CD1c-positive myeloid dendritic cell (primary cell): ENCODE data around the gene ABHD1.
A peak's percentile ranks its signal among the peaks of the same experiment; 100 is the strongest.

Experiments
- DNase-seq: peaks from one replicate; pipeline ENCODE4 v3.0.0-alpha.2; 2016; ENCODE audit errors: extremely low spot score

Gene ABHD1

DNA sequence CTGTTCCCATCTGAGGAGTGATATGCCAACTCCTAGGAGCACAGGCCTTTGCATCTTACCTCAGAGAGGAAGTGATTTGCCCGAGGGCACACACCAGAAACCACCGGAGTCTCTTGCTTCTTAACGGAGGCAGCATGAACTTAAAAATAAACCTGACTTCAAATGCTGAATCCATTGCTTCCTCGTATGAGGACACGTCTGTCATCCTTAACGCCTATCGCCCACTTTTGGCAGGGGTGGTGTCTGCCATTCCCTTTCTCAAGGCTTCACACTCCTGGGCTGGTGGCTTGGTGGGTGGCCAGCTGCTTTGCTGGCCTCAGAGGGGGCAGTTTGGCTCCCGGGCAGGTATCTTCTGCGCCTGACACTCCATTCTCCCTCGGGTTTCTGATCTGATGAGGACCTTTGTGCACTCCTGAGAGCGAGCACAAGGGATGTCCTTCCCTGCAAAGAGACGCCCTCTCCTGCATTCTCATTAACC is 11.9 kb downstream of the ABHD1 start:
- peak; percentile 12 for DNase-seq

DNA sequence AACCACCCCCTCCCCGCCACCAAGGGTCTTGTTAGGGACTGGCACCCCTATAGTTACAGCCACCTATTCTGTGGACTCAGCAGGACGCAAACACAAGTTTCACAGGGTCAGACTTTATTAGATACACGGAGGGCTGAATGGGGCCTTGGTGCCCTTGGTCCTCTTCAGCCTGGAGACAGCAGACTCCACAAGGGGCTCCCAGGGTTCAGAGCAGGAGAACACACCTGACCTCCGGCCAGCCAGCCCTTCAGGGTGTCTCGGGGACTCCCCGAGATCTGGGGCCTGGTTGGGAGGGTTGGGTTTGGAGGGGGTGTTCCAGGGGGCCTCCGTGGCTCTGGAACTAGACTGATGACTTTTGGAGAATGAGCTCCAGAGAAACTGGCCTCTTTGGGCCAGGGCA is 13.1 kb downstream of the ABHD1 start:
- DNase-seq: no peak

DNA sequence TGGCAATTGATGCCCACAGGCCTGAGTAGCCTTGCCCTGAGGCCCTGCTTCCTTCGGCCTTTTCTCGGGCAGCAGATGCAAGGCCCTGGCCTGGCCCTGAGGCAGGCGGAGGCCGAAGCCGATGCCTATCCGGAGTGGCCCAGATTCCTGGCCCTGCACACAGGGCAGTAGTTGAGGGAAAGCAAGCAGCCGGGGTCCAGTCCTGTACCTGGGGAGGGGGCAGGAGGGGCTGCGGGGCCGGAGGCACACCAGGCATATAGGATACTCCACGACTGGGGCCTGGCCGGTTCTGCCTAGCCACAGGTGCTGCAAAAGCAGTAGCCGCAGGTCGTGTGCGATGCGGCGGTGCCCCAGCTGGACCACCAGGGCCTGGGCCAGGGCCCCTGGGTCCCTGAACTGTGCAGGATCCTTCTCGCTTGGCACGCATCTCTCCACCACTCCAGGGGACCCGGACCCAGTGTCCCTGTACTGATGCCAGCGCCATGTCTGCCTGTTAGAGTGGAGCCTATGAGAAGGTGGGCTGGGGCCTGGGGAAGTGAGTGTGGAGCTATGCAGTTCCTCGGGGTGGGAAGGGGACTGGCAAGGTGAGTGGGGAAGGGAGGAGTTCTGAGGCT is 13.8 kb downstream of the ABHD1 start:
- no peak for DNase-seq

GRCh38 chr2:27138111-27138510 is 14.5 kb downstream of the ABHD1 start:
- no peak for DNase-seq

- DNase-seq: no peak
Observed at GRCh38 chr2:27139310-27139709, 15.7 kb downstream of the ABHD1 start, which contains the start of gene PRR30. Gene PRR30 (minus strand): TSS chr2:27139410. CDS start chr2:27138329, 1,081 bp downstream.

DNA sequence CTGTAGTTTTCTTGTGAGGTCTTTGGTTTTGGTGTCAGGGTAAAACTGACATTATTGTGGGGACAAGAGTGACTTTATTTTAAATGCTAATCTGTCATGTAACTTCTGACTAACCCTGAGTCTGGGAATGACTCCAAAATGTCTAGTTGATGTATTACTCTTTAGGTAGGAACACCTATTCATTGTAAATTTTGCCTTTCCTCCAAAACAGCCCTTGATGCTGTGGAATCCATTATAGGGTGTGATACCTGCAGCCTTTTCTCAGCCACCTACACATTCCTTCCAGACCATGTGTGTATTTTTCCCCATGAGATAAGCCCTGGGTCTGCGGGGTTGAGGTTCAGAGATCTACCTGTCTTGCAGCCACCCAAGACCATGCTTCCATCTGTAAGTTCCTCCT is 19.7 kb downstream of the ABHD1 start:
- no peak for DNase-seq

GRCh38 chr2:27145682-27146081 is 22.1 kb downstream of the ABHD1 start:
- no peak for DNase-seq

DNA sequence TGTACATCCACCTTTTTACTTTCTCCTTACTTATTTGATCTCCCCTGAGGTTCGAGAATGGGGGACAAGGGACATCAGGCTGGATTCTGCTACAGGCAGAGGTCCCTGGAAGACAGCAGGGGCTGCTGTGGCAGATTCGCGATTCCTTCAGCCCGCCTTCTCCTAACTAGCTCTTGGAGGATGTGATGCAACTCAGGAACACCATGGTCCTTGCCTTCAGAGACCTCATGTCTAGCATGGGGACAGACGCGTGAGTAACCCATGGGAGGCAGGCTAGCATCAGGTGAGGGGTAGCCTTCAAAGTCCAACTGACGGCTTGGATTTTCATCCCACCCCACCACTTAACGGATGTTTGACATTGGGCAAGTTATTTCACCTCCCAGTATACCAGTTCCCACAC is 24.3 kb downstream of the ABHD1 start:
- DNase-seq: no peak

DNA sequence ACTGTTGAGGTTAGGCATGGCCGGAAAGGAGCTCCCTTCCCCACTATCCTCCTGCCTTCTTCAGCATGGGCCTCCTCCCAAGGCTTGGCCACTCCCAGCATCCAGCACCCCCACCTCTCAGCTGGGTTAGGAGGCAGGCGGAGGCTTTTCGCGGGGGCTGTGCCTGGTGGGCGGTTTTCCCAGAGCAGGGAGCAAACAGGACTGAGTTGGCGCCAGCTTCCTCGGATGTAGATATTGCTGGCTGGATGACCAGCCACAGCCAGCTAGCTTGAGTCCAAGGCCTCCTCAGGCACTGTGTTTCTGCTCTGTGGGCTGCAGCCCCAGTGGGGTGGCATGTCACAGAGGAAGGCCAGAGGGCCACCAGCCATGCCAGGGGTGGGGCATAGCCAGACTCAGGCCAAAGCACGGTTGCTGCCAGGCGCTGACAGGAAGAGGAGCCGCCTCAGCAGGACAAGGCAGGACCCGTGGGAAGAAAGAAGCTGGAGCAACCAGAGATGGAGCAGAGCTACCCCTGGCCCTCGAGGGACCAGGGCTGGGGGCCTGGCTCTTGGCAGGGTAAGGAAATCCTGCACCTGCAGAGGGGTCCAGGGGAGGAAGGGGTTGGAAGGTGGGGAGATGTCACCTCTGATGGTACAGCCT is 25.3 kb downstream of the ABHD1 start, which contains the start of gene TCF23:
Gene TCF23 (plus strand): TSS at position 204 of the 639 bp plus-strand sequence. CDS start 130 bp downstream, at position 334.
- DNase-seq: no peak

GRCh38 chr2:27149570-27150405 is 26.2 kb downstream of the ABHD1 start:
- no peak for DNase-seq

DNA sequence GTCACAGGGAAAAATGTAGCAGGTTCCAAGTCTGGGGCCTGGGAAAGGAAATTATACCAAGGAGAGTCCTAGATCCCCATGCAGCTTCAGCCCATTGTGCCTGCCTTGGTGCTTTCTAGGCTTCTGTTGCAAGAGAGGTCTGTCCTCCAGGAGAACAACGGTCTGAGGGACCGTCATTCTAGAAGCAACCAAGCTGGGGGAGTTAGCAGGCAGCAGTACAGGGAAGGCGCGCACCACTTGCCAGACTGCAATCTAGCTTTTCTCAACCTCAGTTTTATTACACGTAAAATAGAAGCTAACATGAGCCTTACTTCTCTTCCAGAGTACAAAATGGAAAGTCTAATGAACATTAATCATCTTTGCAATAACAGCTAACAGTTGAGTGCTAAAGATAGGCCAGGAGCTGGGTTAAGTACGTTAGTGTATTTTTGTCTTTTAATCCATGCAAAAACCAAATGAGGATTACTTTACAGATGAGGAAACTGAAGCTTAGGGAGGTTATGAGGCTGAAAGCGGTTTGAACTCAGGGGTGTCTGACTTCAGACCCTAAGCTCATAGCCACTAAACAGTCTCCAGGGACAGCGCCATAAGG is 27.1 kb downstream of the ABHD1 start:
- DNase-seq: no peak

DNA sequence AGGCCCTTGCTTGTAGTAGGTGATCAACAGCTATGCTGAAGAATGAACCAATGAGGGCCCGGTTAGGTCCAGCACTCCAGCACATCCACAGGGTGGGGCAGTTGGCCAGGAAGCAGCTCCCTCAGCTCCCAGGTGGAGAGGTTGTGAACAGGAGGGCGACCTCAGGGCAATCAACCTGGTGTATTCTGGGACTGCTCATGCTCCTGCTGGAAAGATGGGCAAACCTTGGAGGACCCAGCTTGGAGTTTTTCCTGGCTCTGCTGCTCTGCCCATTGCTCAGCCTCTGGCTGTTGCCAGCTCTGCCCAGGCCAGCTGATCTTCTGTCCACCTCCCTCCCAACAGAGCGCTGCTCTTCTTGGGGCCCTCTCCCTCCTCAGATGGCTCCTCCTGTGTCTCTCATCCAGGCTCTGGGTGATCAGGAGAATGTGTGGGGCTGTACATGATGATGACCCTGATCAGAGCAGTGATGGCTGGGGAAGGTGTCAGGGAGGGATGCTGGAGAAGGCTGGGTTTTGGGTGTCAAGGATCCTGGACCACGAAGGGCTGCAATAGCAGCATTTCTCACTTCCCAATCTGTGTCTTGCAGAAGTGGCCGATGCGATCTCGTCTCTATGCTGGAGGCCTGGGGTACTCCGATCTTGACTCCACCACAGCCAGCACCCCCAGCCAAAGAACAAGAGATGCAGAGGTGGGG is 28.6 kb downstream of the ABHD1 start:
- DNase-seq: no peak

DNA sequence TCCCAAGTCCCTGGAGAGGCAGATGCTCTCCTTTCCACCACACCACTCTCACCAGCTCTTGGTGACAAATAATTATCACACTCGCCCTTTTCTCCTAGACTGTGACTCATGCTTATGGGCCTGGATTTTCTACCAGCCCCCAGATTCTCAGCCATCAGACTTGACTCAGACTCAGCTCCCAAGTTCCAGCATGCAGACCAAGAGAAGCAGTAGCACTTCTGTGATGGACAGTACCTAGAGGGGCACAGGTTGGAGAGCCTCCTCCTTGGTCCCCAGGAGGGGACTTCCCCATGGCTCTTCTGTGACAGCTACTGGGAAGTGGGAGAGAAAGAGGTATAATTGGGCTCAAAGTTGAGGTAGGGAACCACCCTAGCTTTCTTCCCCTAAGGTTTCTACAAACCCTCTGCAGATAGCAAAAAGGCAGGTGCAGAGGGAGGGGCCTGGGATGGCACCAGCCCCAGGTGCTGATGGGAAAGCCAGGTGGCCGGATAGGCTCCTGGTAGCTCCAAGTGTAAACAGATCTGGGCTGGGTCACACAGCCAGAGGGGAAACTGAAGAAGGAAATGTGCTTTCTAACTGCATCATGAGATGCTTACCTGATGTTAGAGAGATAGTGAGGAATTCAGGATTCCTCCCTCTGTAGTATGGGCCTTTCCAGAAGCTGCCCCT is 29.3 kb downstream of the ABHD1 start:
- no peak for DNase-seq

DNA sequence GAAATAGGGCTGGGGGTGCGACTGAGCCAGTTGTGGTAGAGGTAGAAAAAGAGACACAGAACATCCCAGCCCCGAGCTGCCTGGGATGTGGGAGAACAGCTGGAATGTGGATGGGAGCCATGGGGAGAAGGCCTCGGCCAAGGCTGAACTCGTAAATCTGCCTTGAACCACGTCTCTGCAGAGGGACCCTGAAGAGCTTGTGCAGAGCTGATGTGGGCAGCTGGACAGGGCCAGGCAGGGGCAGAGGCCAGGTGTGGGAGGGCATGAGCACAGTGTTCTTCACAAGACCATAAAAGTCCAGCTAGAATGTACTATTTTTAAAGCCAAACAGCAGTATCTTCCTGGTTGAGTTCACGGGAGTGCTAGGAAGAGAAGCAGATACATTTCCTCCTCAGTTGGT is 30.9 kb downstream of the ABHD1 start:
- DNase-seq: no peak

GRCh38 chr2:27155069-27155520 is 31.5 kb downstream of the ABHD1 start:
- DNase-seq: no peak

DNA sequence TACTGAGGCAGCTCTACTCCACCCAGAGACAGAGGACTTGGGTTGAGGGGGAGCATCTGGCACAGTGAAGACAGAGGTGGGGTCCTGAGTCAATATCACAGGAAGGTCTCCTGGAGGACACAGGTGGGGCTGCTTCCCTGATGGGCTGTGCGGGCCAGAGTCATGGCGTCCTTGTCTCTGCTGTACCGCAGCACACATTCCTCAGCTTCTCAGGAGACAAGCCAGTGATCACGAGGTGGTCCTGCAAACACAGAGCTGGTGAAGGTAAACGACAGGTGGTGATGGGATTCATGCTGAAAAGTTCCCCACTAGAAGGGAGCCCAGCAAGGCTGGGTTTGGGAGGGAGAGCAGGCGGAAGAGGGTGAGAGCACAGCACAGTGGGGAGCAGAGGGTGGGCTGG is 34.9 kb downstream of the ABHD1 start:
- DNase-seq: no peak

DNA sequence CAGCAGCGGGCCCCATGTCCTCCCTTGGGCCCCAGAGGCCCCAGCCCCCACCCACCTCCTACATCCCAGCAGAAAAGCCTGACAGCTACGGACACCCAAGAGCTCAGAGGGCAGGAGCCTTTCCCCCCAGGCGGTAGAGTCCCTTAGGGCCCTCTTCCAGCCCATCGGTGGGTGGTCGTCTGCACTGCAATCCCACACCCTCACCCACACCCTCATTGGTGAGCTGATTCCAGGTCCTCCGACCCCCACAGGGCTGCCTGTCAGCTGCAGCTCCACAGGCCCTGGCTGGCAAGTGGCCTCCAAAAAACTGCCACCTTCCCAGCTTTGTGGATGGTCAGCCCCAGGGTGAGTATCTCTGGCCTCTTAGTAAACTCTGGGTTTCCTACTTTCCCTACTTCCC is 35.7 kb downstream of the ABHD1 start:
- DNase-seq: no peak

GRCh38 chr2:27160191-27160590 is 36.6 kb downstream of the ABHD1 start:
- DNase-seq: no peak

GRCh38 chr2:27162151-27163121 is 38.8 kb downstream of the ABHD1 start:
- no peak for DNase-seq
